HepG2 (cell line): ENCODE measurements around the gene NFIC. TPM values are rescaled to one million over a fixed set of nuclear protein-coding genes. Genes with fewer than 3 reads are reported as not detected.

Source experiments
- AKAP8 ChIP-seq: sonication (generic); formaldehyde crosslinking; IDR thresholded peaks from 2 replicates; pipeline ENCODE4 v1.5.1; 2020; ENCODE audit warnings: mild to moderate bottlenecking, missing genetic modification reagents
- GATAD1 ChIP-seq: IDR thresholded peaks from 2 replicates; pipeline ENCODE4 v1.6.1; 2016; ENCODE audit warnings: missing genetic modification reagents, missing compliant biosample characterization
- KDM1A ChIP-seq: IDR thresholded peaks from 2 replicates; pipeline ENCODE4 v1.6.1; 2016; ENCODE audit warnings: missing compliant biosample characterization
- MED8 ChIP-seq: sonication (generic); formaldehyde crosslinking; IDR thresholded peaks from 2 replicates; pipeline ENCODE4 v1.8.1; 2023; ENCODE audit warnings: mild to moderate bottlenecking, missing genetic modification reagents; ENCODE audit not compliant: insufficient replicate concordance
- RARA ChIP-seq: IDR thresholded peaks from 2 replicates; pipeline ENCODE4 v1.6.1; 2016; ENCODE audit warnings: missing genetic modification reagents, missing compliant biosample characterization
- RFX1 ChIP-seq: fragments of 450-650 bp; IDR thresholded peaks from 2 replicates; pipeline ENCODE4 v1.6.1; 2017
- TARDBP ChIP-seq: sonication (generic); formaldehyde crosslinking; IDR thresholded peaks from 2 replicates; pipeline ENCODE4 v1.8.0; 2022; ENCODE audit warnings: mild to moderate bottlenecking, missing genetic modification reagents
- TCF7L2 ChIP-seq: IDR thresholded peaks from 2 replicates; pipeline ENCODE4 v1.6.1; 2011; ENCODE audit warnings: mild to moderate bottlenecking, low read depth, low read length, moderate library complexity
- TMF1 ChIP-seq: sonication (generic); formaldehyde crosslinking; IDR thresholded peaks from 2 replicates; pipeline ENCODE4 v1.8.1; 2022; ENCODE audit warnings: low read depth, missing genetic modification reagents
- ZNF350 ChIP-seq: sonication (generic); formaldehyde crosslinking; IDR thresholded peaks from 2 replicates; pipeline ENCODE4 v1.4.0; 2020; ENCODE audit warnings: mild to moderate bottlenecking, low read depth, missing genetic modification reagents, borderline replicate concordance
- ZNF430 ChIP-seq: sonication (generic); formaldehyde crosslinking; IDR thresholded peaks from 2 replicates; pipeline ENCODE4 v1.9.0; 2021; ENCODE audit warnings: mild to moderate bottlenecking, missing genetic modification reagents
- ZNF614 ChIP-seq: IDR thresholded peaks from 2 replicates; pipeline ENCODE4 v1.6.1; 2018; ENCODE audit warnings: missing biosample characterization, missing genetic modification reagents, inconsistent platforms, borderline replicate concordance
- ZNF616 ChIP-seq: sonication (generic); formaldehyde crosslinking; IDR thresholded peaks from 2 replicates; pipeline ENCODE4 v1.5.0; 2020; ENCODE audit warnings: low read depth, mild to moderate bottlenecking, missing genetic modification reagents
- polyA plus RNA-seq, 8 experiments: library from polyadenylated mRNA; depleted of rRNA in 3 of 8; stranded (reverse) in 7 of 8; unstranded in 1 of 8; fragments of >200 nt; fragmentation: Illumina TruSeq in 4 of 8; extraction: Trizol in 4 of 8; gene quantifications; 2 replicates each; pipeline versions ENCODE4 v1.2.1 to v1.2.3, GENCODE V29; 2011 to 2016; ENCODE audit warnings: low read depth in 4 of 8, missing spikeins in 1 of 8, mixed read lengths in 1 of 8; ENCODE audit not compliant: insufficient read depth in 1 of 8
- total RNA-seq, 5 experiments: library from RNA; depleted of rRNA; stranded (reverse); fragments of >200 nt; fragmentation: Illumina TruSeq; extraction: Trizol; gene quantifications; 2 replicates each; pipeline ENCODE4 v1.2.3, GENCODE V29; 2016; ENCODE audit warnings: low read depth in 1 of 5
- TF ChIP-seq, protein P1 (sequence below): sonication (generic); formaldehyde crosslinking; IDR thresholded peaks from 2 replicates; pipeline ENCODE4 v1.4.0; 2020; ENCODE audit warnings: mild to moderate bottlenecking, missing genetic modification reagents
- TF ChIP-seq, protein P2 (sequence below): IDR thresholded peaks from 2 replicates; pipeline ENCODE4 v1.6.1; 2016; ENCODE audit warnings: missing compliant biosample characterization, missing genetic modification reagents, borderline replicate concordance
- TF ChIP-seq, protein P3 (sequence below): fragments of 450-650 bp; IDR thresholded peaks from 2 replicates; pipeline ENCODE4 v1.6.1; 2017; ENCODE audit warnings: mild to moderate bottlenecking
- TF ChIP-seq, protein P4 (sequence below): IDR thresholded peaks from 2 replicates; pipeline ENCODE4 v1.6.1; 2016; ENCODE audit warnings: low read depth, control low read depth

Gene NFIC
- total and polyA plus RNA-seq, 2 of the 13 experiments (the other 11 are each of a cell fraction or from before 2014, with no cell fraction given), result 1.3 to 2.5 TPM

DNA sequence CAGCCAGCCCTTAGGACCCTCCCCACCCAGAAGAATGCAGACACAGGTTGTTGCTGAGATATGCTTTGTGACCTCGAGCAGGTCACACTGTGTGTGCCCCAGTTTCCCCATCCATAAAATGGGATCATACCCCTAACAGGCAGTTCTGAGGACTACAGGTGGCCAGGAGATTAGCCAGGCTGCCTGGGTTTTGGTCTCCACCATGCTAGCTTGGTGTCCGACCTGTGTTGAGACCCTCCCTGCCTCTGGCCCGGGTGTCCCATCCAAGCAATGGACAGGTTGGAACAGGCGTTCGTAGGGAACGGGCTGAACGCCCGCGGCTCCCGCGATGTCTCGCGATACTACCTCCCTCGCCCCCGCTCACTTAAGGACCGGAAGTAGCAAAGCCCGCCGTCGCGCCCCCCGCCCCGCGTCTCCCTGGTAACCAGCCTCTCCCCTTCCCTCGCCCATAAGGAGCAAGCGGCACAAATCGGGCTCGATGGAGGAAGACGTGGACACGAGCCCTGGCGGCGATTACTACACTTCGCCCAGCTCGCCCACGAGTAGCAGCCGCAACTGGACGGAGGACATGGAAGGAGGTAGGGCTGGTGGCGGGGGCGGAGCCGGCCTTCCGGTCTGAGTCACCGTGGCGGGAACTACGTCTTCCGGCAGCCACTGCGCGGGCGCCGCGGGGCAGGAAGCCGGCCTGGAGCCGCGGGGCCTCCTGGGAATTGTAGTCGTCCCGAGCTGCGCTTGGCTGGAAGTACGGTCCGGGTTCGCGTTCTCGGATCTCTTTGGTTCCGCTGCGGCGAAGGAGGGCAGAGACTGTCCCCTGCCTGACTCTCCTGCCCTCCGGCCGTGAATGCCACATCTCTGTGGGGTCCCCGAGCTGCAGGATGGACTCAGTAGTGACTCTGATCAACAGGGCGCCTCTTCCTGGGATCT is 68.5 kb downstream of the NFIC start (continued):
- TF ChIP-seq AKAP8 (CRISPR knock-in tag) (peak; percentile 57; the same call in 1 of the 2 replicates), TMF1 (CRISPR knock-in tag) (no peak), ZNF350 (CRISPR knock-in tag) (peak; percentile 66; the same call in 1 of the 2 replicates), ZNF616 (CRISPR knock-in tag) (no peak), RFX1 (peak; percentile 51; the same call in 1 of the 2 replicates), TCF7L2 (no peak), ZNF430 (peak; percentile 73; the same call in 1 of the 2 replicates), GATAD1 (CRISPR knock-in tag) (peak; percentile 89), KDM1A (peak; percentile 22; the same call in 1 of the 2 replicates), TARDBP (CRISPR knock-in tag) (0 out of 2 replicates have a peak, but pooled peaks have one; percentile 14), MED8 (CRISPR knock-in tag) (peak; percentile 55), ZNF614 (CRISPR knock-in tag) (0 out of 2 replicates have a peak, but pooled peaks have one; percentile 25), RARA (CRISPR knock-in tag) (no peak)
- TF ChIP-seq, protein P1, sequence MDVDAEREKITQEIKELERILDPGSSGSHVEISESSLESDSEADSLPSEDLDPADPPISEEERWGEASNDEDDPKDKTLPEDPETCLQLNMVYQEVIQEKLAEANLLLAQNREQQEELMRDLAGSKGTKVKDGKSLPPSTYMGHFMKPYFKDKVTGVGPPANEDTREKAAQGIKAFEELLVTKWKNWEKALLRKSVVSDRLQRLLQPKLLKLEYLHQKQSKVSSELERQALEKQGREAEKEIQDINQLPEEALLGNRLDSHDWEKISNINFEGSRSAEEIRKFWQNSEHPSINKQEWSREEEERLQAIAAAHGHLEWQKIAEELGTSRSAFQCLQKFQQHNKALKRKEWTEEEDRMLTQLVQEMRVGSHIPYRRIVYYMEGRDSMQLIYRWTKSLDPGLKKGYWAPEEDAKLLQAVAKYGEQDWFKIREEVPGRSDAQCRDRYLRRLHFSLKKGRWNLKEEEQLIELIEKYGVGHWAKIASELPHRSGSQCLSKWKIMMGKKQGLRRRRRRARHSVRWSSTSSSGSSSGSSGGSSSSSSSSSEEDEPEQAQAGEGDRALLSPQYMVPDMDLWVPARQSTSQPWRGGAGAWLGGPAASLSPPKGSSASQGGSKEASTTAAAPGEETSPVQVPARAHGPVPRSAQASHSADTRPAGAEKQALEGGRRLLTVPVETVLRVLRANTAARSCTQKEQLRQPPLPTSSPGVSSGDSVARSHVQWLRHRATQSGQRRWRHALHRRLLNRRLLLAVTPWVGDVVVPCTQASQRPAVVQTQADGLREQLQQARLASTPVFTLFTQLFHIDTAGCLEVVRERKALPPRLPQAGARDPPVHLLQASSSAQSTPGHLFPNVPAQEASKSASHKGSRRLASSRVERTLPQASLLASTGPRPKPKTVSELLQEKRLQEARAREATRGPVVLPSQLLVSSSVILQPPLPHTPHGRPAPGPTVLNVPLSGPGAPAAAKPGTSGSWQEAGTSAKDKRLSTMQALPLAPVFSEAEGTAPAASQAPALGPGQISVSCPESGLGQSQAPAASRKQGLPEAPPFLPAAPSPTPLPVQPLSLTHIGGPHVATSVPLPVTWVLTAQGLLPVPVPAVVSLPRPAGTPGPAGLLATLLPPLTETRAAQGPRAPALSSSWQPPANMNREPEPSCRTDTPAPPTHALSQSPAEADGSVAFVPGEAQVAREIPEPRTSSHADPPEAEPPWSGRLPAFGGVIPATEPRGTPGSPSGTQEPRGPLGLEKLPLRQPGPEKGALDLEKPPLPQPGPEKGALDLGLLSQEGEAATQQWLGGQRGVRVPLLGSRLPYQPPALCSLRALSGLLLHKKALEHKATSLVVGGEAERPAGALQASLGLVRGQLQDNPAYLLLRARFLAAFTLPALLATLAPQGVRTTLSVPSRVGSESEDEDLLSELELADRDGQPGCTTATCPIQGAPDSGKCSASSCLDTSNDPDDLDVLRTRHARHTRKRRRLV (CRISPR knock-in tag), result no peak
- TF ChIP-seq, protein P2, sequence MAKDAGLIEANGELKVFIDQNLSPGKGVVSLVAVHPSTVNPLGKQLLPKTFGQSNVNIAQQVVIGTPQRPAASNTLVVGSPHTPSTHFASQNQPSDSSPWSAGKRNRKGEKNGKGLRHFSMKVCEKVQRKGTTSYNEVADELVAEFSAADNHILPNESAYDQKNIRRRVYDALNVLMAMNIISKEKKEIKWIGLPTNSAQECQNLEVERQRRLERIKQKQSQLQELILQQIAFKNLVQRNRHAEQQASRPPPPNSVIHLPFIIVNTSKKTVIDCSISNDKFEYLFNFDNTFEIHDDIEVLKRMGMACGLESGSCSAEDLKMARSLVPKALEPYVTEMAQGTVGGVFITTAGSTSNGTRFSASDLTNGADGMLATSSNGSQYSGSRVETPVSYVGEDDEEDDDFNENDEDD (CRISPR knock-in tag), result peak; percentile 34
- TF ChIP-seq, protein P3, sequence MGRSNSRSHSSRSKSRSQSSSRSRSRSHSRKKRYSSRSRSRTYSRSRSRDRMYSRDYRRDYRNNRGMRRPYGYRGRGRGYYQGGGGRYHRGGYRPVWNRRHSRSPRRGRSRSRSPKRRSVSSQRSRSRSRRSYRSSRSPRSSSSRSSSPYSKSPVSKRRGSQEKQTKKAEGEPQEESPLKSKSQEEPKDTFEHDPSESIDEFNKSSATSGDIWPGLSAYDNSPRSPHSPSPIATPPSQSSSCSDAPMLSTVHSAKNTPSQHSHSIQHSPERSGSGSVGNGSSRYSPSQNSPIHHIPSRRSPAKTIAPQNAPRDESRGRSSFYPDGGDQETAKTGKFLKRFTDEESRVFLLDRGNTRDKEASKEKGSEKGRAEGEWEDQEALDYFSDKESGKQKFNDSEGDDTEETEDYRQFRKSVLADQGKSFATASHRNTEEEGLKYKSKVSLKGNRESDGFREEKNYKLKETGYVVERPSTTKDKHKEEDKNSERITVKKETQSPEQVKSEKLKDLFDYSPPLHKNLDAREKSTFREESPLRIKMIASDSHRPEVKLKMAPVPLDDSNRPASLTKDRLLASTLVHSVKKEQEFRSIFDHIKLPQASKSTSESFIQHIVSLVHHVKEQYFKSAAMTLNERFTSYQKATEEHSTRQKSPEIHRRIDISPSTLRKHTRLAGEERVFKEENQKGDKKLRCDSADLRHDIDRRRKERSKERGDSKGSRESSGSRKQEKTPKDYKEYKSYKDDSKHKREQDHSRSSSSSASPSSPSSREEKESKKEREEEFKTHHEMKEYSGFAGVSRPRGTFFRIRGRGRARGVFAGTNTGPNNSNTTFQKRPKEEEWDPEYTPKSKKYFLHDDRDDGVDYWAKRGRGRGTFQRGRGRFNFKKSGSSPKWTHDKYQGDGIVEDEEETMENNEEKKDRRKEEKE, result no peak
- TF ChIP-seq, protein P4, sequence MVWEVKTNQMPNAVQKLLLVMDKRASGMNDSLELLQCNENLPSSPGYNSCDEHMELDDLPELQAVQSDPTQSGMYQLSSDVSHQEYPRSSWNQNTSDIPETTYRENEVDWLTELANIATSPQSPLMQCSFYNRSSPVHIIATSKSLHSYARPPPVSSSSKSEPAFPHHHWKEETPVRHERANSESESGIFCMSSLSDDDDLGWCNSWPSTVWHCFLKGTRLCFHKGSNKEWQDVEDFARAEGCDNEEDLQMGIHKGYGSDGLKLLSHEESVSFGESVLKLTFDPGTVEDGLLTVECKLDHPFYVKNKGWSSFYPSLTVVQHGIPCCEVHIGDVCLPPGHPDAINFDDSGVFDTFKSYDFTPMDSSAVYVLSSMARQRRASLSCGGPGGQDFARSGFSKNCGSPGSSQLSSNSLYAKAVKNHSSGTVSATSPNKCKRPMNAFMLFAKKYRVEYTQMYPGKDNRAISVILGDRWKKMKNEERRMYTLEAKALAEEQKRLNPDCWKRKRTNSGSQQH (CRISPR knock-in tag), result peak; percentile 46; the same call in 1 of the 2 replicates
